Upper lobe of left lung (tissue), 4 donors: ENCODE measurements around the gene TRAPPC3L.

Experiments
- POLR2AphosphoS5 ChIP-seq, 2 donors: sonication (generic); formaldehyde crosslinking; IDR thresholded peaks; one replicate each; pipeline ENCODE4 v1.5.1; 2017; ENCODE audit warnings: antibody characterized with exemption in 2 of 2
- TF ChIP-seq, protein P1 (sequence below), 6 experiments: fragments of 450-650 bp in 4 of 6; fragments of 200-600 bp in 2 of 6; sonication (generic) in 2 of 6; IDR thresholded peaks; one replicate each; pipeline ENCODE4 v1.5.1; 2016 to 2019; ENCODE audit warnings: antibody characterized with exemption in 6 of 6

DNA sequence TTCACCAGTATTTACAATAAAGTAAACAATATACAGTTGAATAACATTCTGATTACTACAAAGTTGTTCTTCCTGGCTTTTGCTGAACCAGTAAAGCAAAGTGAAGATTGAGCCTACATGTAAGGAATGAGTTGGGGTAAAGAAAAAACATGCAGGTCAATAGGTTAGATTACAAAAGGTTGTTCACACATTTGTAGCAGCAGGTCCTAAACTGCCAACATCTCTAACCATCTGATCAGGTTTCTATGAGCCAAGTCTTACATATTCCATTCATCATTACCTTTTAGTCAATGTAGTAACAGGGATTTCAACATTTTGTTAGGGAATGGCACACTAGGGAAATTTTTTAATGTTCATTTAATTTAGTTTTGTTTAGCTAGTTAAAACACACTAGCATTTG lies 93.6 kb downstream of the TRAPPC3L start:
- TF ChIP-seq, protein P1, sequence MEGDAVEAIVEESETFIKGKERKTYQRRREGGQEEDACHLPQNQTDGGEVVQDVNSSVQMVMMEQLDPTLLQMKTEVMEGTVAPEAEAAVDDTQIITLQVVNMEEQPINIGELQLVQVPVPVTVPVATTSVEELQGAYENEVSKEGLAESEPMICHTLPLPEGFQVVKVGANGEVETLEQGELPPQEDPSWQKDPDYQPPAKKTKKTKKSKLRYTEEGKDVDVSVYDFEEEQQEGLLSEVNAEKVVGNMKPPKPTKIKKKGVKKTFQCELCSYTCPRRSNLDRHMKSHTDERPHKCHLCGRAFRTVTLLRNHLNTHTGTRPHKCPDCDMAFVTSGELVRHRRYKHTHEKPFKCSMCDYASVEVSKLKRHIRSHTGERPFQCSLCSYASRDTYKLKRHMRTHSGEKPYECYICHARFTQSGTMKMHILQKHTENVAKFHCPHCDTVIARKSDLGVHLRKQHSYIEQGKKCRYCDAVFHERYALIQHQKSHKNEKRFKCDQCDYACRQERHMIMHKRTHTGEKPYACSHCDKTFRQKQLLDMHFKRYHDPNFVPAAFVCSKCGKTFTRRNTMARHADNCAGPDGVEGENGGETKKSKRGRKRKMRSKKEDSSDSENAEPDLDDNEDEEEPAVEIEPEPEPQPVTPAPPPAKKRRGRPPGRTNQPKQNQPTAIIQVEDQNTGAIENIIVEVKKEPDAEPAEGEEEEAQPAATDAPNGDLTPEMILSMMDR (IDR thresholded peaks at IDR 0.05), result no peak
- no peak for TF ChIP-seq POLR2AphosphoS5 (IDR thresholded peaks at IDR 0.05)
